WERI-Rb-1 (cell line): Measurements from ENCODE around the gene POC1B.

Source experiments
- DNase-seq: peaks from one replicate; pipeline ENCODE4 v3.0.0-alpha.2; 2020
- H3K27ac ChIP-seq: fragments of 250-450 bp; sonication (Bioruptor Pico); 2 replicates; pipeline ENCODE4 v1.5.1; 2020; ENCODE audit warnings: mild to moderate bottlenecking, moderate library complexity
- H3K27me3 ChIP-seq: fragments of 250-450 bp; sonication (Bioruptor Pico); 2 replicates; pipeline ENCODE4 v1.5.1; 2021; ENCODE audit warnings: mild to moderate bottlenecking, low read depth, moderate library complexity; ENCODE audit not compliant: insufficient read depth, severe bottlenecking
- H3K36me3 ChIP-seq: fragments of 250-450 bp; sonication (Bioruptor Pico); 2 replicates; pipeline ENCODE4 v1.5.1; 2020; ENCODE audit warnings: mild to moderate bottlenecking, moderate library complexity
- H3K4me3 ChIP-seq: 2 replicates; pipeline ENCODE4 v1.5.1; 2011; ENCODE audit warnings: low read depth, mild to moderate bottlenecking, control low read depth, low read length
- H3K9me3 ChIP-seq: fragments of 250-450 bp; sonication (Bioruptor Pico); 2 replicates; pipeline ENCODE4 v1.5.1; 2021; ENCODE audit warnings: mild to moderate bottlenecking, moderate library complexity; ENCODE audit not compliant: severe bottlenecking
- CTCF ChIP-seq: IDR thresholded peaks from 2 replicates; pipeline ENCODE4 v1.5.1; 2011; ENCODE audit warnings: low read depth, mild to moderate bottlenecking, control low read depth, inconsistent platforms, low read length

The POC1B gene

GRCh38 chr12:89424846-89425245 is 101.0 kb downstream of the POC1B start:
- TF ChIP-seq CTCF = no peak
- Histone ChIP-seq H3K4me3 (no peak overlapping the region), H3K27me3 (no peaks in the 10 kb centered on the region), H3K27ac (no peak overlapping the region), H3K36me3 (no peaks in the 10 kb centered on the region), H3K9me3 (no peaks in the 10 kb centered on the region)
- no peak for DNase-seq

- no peak for TF ChIP-seq CTCF
- H3K36me3 ChIP-seq = no peaks in the 10 kb centered on the region
- no peaks in the 10 kb centered on the region for H3K27me3 ChIP-seq
- no peak for DNase-seq
- H3K9me3 ChIP-seq = no peaks in the 10 kb centered on the region
- H3K4me3 ChIP-seq = no peak overlapping the region
- H3K27ac ChIP-seq = no peak overlapping the region
Observed at GRCh38 chr12:89424389-89424788, 101.5 kb downstream of the POC1B start.

- peak; percentile 28 for DNase-seq
- Histone ChIP-seq H3K9me3 (no peaks in the 10 kb centered on the region), H3K4me3 (no peak overlapping the region), H3K27me3 (no peaks in the 10 kb centered on the region), H3K27ac (no peak overlapping the region), H3K36me3 (no peaks in the 10 kb centered on the region)
- 0 out of 2 replicates have a peak, but pooled peaks have one; percentile 16 for TF ChIP-seq CTCF
Observed at GRCh38 chr12:89421092-89421835, 104.6 kb downstream of the POC1B start.

GRCh38 chr12:89418228-89418910 is 107.5 kb downstream of the POC1B start:
- no peaks in the 10 kb centered on the region for H3K36me3 ChIP-seq
- no peak overlapping the region for H3K4me3 ChIP-seq
- no peaks in the 10 kb centered on the region for H3K9me3 ChIP-seq
- H3K27me3 ChIP-seq = no peaks in the 10 kb centered on the region
- no peak overlapping the region for H3K27ac ChIP-seq
- TF ChIP-seq CTCF = no peak
- no peak for DNase-seq

- Histone ChIP-seq H3K27me3 (no peaks in the 10 kb centered on the region), H3K27ac (no peak overlapping the region), H3K4me3 (no peak overlapping the region), H3K36me3 (no peaks in the 10 kb centered on the region), H3K9me3 (no peaks in the 10 kb centered on the region)
- DNase-seq = no peak
- TF ChIP-seq CTCF = no peak
Observed at GRCh38 chr12:89417246-89417977, 108.4 kb downstream of the POC1B start.
